HG02840 (cell line): Measurements from ENCODE around the gene BSND.

Source experiments
- ATAC-seq: cut with Tn5 transposase; IDR thresholded peaks from one replicate; pipeline ENCODE4 v1.9.1; 2021; ENCODE audit warnings: mild to moderate bottlenecking, moderate library complexity, moderate number of reproducible peaks; ENCODE audit not compliant: unreplicated experiment, low FRiP score

The BSND gene

DNA sequence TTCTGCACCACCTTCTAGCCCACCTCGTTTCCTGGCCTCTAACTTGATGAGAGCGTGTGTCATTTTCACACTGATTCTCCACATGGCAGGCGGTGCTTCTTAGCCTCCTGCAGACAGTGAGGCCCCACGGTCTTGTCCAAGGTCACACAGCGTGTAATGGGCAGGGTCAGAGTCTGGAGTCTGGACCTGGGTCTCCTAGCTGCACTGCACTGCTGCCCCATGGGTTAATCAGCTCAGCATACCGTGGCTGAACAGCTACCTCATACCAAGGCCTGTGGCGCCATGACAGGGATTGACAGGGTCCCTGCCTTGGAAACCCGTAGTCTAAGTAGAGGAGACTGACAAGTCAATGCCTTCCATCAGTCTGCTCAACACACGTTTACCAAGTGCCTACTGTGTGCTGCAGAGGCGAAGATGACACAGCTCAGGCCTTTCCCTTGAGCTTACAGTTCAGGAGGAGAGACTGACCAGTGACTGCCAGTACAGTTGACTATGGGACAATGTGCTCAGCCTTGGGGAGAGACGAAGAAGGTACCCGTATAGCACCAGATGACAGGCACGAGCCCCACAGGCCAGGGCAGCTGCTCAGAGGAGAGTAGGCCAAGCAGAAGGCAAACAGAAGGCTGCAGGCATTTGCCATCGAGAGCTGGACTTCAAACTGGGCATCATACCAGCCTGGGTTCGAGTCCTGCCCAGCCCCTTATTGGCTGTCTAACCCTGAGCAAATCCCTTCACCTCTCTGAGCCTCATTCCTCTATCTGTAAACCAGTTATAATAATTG, 46.1 kb downstream of the BSND start:
- no peak for ATAC-seq

GRCh38 chr1:55045430-55045829, 46.7 kb downstream of the BSND start:
- no peak for ATAC-seq

GRCh38 chr1:55046871-55047270, 48.1 kb downstream of the BSND start:
- ATAC-seq: no peak

GRCh38 chr1:55047611-55048010, 48.9 kb downstream of the BSND start:
- no peak for ATAC-seq

- ATAC-seq: no peak
These were observed 49.9 kb downstream of the BSND start for GRCh38 chr1:55048453-55049270.

DNA sequence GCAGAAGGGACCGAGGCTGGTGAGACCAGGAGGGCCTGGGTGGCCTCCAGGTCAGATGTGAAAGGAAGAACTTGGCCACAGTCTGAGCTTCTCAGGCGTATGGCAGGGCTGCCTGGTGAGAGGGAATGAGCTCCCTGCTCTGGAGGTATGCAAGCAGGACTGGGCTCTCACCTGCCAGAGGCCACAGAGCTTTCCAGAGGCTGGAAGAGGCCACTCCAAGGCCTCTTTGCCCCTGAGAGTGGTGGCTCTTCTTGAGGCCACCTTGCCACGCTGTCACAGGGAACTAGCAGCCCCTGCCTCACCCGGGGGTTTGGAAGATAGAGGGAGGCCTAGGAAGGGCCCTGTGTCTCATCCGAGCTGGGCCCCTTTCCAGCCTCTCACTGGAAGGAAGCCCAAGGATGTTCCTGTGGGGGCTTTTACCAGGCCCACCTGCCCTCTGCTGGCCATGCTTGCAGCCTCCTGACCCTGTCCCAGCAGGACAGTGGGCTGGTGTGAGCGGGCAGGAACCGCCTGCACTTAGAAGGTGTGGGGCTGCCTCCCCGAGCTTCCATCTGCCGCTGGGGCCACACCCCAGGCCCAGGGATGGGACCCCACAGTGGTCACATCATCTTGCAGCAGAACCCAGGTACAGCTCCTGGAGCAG, 50.7 kb downstream of the BSND start:
- ATAC-seq: no peak

- no peak for ATAC-seq
These were observed 51.2 kb downstream of the BSND start for GRCh38 chr1:55049914-55050278.

DNA sequence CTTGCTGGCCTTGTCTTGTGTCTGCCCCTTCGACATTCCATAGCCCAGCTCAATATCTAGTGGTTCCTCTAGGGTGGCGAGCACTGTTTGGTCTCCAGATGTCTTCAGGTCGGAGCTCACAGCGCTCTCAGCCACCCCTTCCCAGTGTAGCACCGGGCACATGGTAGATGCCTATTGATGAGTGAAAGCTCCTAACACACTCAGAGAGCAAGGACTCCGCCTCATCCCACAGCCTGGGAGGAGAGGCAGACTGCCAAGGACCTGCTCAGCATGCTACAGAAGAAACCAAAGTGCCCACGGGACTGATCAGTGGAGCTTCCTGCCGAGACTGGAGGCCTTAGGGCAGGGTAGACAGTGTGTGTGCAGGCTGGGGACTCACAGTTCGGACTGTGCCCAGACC, 51.5 kb downstream of the BSND start:
- ATAC-seq: no peak

GRCh38 chr1:55051169-55051568, 52.4 kb downstream of the BSND start:
- no peak for ATAC-seq

GRCh38 chr1:55051621-55052020, 52.9 kb downstream of the BSND start:
- ATAC-seq: no peak

GRCh38 chr1:55052221-55053142, 53.7 kb downstream of the BSND start:
- ATAC-seq: no peak

- ATAC-seq: no peak
These were observed 54.7 kb downstream of the BSND start for GRCh38 chr1:55053265-55053954.

- no peak for ATAC-seq
These were observed 55.7 kb downstream of the BSND start for GRCh38 chr1:55054396-55054795.

DNA sequence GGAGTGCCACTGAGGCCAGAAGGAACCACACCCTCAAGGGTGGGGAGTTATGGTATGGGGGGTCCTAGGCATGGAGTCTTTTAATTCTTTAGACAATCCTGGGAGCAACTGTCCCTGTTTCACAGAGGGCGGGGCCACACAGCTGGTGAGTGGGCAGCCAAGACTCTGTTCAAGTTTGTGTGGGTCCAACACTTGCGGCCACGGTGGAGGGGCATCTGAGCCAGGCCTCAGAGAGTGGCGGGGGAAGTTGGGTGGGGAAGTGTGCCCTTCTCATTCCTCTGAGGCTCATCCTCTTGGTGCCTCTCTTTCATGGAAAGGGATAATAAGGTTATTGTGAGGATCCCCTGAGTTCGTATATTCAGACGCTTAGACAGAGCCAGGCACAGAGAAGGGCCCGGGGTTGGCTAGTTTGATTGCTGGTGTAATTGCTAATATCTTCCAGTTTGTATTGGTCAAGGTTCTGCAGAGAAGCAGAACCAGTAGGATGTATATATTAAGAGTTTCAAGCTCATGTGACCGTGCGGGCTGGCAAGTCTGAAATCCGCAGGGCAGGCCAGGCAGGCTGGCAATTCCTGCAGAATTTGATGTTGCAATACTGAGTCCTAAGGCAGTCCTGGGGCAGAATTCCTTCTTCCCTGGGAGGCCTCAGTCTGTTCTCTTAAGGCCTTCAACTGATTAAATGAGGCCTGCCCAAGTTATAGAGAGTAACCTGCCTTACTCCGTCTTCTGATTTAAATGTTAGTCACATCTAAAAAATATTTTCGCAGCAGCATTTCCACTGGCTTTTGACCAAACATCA, 56.5 kb downstream of the BSND start:
- ATAC-seq: no peak

- ATAC-seq: no peak
These were observed 57.4 kb downstream of the BSND start for GRCh38 chr1:55055951-55056631.

GRCh38 chr1:55056632-55056992, 57.9 kb downstream of the BSND start:
- no peak for ATAC-seq

DNA sequence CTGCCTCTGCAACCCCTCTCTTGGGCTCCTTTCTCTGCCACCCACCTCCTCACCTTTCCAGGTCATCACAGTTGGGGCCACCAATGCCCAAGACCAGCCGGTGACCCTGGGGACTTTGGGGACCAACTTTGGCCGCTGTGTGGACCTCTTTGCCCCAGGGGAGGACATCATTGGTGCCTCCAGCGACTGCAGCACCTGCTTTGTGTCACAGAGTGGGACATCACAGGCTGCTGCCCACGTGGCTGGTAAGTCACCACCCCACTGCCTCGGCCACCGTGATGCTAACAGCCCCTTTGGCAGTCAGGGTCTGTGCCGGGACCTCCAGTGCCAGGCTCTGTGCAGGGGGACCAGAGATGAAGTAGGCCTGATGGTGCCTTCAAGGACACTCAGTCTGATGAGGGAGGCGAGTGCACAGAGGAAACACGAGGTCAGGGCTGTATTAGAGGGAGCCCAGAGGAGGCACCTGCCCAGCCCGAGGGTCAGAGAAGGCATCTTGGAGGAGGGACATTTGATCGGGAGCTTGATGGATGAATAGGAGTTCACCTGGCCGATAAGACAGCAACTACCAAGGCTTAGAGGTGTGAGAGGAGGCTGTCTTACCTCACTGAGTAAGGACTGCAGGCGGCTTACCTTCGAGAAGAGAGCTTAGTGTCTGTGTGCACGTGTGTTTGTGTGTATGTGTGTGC, 58.7 kb downstream of the BSND start:
- ATAC-seq: no peak

- ATAC-seq: no peak
These were observed 59.2 kb downstream of the BSND start for GRCh38 chr1:55057956-55058298.
